Measurements from ENCODE around the gene DNM3. TPM values are rescaled to one million over a fixed set of nuclear protein-coding genes. Genes with fewer than 3 reads are reported as not detected.

Gene DNM3
- total and polyA plus RNA-seq, 2 of the 8 experiments (the other 6 are each of a cell fraction or from before 2014, with no cell fraction given): 2.0 to 8.5 TPM

GRCh38 chr1:172003766-172004530, 162.7 kb downstream of the DNM3 start:
- H3K79me2 ChIP-seq (ENCODE audit: control insufficient read depth in 1 of 2, insufficient read depth in 2 of 2, low read length in 2 of 2): no peaks in the 10 kb centered on the region
- H3K23ac ChIP-seq (ENCODE audit: insufficient read length): no peak overlapping the region
- no peak overlapping the region for H3K9ac ChIP-seq (replicated peaks in 1 of 4; ENCODE audit: extremely low read depth in 1 of 4, low read depth in 3 of 4, low read length in 3 of 4)
- POLR2A ChIA-PET (ENCODE audit: partially characterized antibody): no interaction called here
- H3K18ac ChIP-seq (ENCODE audit: extremely low read depth, low read length): no peak overlapping the region
- no peak overlapping the region for H3K56ac ChIP-seq (replicated peaks; ENCODE audit: insufficient read length, low read depth, low read length)
- no peak overlapping the region for H3K14ac ChIP-seq (ENCODE audit: insufficient read length)
- no peaks in the 10 kb centered on the region for H3K36me3 ChIP-seq (ENCODE audit: control insufficient read depth in 2 of 4, insufficient read depth in 4 of 4, low read length in 3 of 4)
- no peak overlapping the region for H2BK5ac ChIP-seq (ENCODE audit: low read depth, low read length)
- no peaks in the 10 kb centered on the region for H3K9me3 ChIP-seq (ENCODE audit: insufficient read depth in 2 of 2, low read depth in 1 of 2, low read length in 1 of 2)
- H3K23me2 ChIP-seq (ENCODE audit: low read depth, low read length): no peaks in the 10 kb centered on the region
- no peaks in the 10 kb centered on the region for H3K4me1 ChIP-seq (replicated peaks in 1 of 4; ENCODE audit: control insufficient read depth in 3 of 4, insufficient read depth in 4 of 4, low read length in 3 of 4)
- DNase-seq (ENCODE audit: low read depth in 1 of 2, low spot score in 2 of 2) (no peak), FAIRE-seq (no peak)
- H4K20me1 ChIP-seq (replicated peaks in 1 of 2; ENCODE audit: control insufficient read depth in 1 of 2, insufficient read depth in 2 of 2, low read length in 2 of 2): no peaks in the 10 kb centered on the region
- no peak overlapping the region for H2BK15ac ChIP-seq (ENCODE audit: low read length)
- H3K79me1 ChIP-seq (ENCODE audit: low read depth, low read length): no peaks in the 10 kb centered on the region
- no peak overlapping the region for H3K4me2 ChIP-seq (ENCODE audit: insufficient read depth in 1 of 2, low read depth in 2 of 2, low read length in 2 of 2)
- no peak overlapping the region for H2AFZ ChIP-seq (ENCODE audit: low read length)
- H3K4ac ChIP-seq (replicated peaks; ENCODE audit: insufficient read length, low read depth, low read length): no peak overlapping the region
- 92% methylated on average over 3 of the region's 3 CpGs; no CpG with 5 or more reads in 1 of the 2 experiments for WGBS, 2 experiments (ENCODE audit: extremely low coverage in 1 of 2, insufficient coverage in 1 of 2, insufficient read length in 1 of 2, insufficient replicate concordance in 2 of 2, low coverage in 1 of 2, low lambda C conversion rate in 2 of 2, missing lambda C conversion rate in 1 of 2)
- H2BK20ac ChIP-seq (ENCODE audit: low read length): no peak overlapping the region
- no peak overlapping the region for H3K27ac ChIP-seq (ENCODE audit: low read depth, low read length)
- H3K4me3 ChIP-seq (ENCODE audit: extremely low read depth in 1 of 4, insufficient read depth in 2 of 4, low read depth in 3 of 4, low read length in 4 of 4): no peak overlapping the region
- CTCF ChIA-PET (ENCODE audit: partially characterized antibody): interaction anchor here (0.5 to 8.1 kb wide), 16 partner anchors 9 to 413 kb away, joined by 3 to 87 read pairs (median 4); no protein-coding TSS in a partner anchor
- H4K5ac ChIP-seq (ENCODE audit: insufficient read length, low read depth, low read length): no peak overlapping the region
- no peak overlapping the region for H4K8ac ChIP-seq (ENCODE audit: extremely low read depth, insufficient read depth, low read length)
- H3K27me3 ChIP-seq (replicated peaks in 1 of 4; ENCODE audit: control insufficient read depth in 3 of 4, extremely low read depth in 1 of 4, insufficient read depth in 3 of 4, low read length in 3 of 4): no peaks in the 10 kb centered on the region
- H2AK5ac ChIP-seq (ENCODE audit: low read depth, low read length): no peak overlapping the region
- H2BK120ac ChIP-seq (replicated peaks; ENCODE audit: low read depth, low read length): no peak overlapping the region
- no peak overlapping the region for H2BK12ac ChIP-seq (ENCODE audit: low read depth, low read length)
- no peak overlapping the region for H4K91ac ChIP-seq (replicated peaks; ENCODE audit: insufficient read length, low read length)
- TF ChIP-seq ATF2 (IDR thresholded peaks at IDR 0.05; ENCODE audit: low read length): no peak
- TF ChIP-seq SIRT6 (IDR thresholded peaks at IDR 0.05; ENCODE audit: low read length): no peak
- TF ChIP-seq EGR1 (IDR thresholded peaks at IDR 0.05; ENCODE audit: borderline replicate concordance, low read depth, low read length): no peak
- no peak for TF ChIP-seq EP300 (IDR thresholded peaks at IDR 0.05; ENCODE audit: borderline replicate concordance in 1 of 2, low read depth in 2 of 2, low read length in 2 of 2)
- no peak for TF ChIP-seq SIN3A (conservative IDR thresholded peaks at IDR 0.05 in 1 of 2, IDR thresholded peaks at IDR 0.05 in 1 of 2; ENCODE audit: low read depth in 1 of 2, low read length in 2 of 2)
- TF ChIP-seq CTBP2 (IDR thresholded peaks at IDR 0.05; ENCODE audit: borderline replicate concordance, insufficient read depth, insufficient read length, low read length): no peak
- TF ChIP-seq GTF2F1 (IDR thresholded peaks at IDR 0.05; ENCODE audit: borderline replicate concordance, low read depth, low read length): no peak
- TF ChIP-seq FOSL1 (IDR thresholded peaks at IDR 0.05; ENCODE audit: insufficient read depth, low read depth, low read length): no peak
- no peak for TF ChIP-seq RNF2 (IDR thresholded peaks at IDR 0.05; ENCODE audit: borderline replicate concordance, low read depth, low read length, missing control alignments, poor library complexity, severe bottlenecking)
- TF ChIP-seq CEBPB (IDR thresholded peaks at IDR 0.05; ENCODE audit: low read depth, low read length): no peak

Data from H1 (cell line).